Measurements from ENCODE around the gene STX8.

STX8 gene

GRCh38 chr17:9239793-9240658 is 335.6 kb downstream of the STX8 start:
- DNase-seq (ENCODE audit: low spot score): peak; percentile 43

DNA sequence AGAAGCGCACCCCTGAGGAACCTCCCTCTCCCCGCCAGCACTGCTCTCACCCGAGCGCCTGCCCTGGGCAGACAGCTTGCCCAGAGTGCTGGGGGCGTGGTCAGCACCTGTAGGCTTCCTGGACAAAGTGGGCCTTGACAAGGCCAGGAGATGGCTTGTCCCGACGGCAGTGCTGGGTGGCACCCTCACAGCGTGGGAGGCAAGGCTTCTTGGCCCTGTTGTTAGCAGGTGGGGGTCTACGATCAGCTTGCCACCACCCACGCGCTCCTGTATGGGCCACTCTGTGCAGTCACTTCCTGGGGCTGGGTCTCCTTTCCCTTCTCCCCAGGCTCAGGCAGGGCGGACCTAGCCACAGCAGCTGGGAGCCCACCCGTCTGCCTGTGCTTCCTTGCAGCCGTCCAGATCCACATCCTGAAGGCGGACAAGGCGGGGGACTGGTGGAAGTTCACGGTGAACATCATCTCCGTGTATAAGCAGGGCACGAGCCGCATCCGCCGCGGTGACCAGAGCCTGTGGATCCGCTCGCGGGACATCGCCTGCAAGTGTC is 336.3 kb downstream of the STX8 start:
- DNase-seq (ENCODE audit: low spot score): no peak

DNA sequence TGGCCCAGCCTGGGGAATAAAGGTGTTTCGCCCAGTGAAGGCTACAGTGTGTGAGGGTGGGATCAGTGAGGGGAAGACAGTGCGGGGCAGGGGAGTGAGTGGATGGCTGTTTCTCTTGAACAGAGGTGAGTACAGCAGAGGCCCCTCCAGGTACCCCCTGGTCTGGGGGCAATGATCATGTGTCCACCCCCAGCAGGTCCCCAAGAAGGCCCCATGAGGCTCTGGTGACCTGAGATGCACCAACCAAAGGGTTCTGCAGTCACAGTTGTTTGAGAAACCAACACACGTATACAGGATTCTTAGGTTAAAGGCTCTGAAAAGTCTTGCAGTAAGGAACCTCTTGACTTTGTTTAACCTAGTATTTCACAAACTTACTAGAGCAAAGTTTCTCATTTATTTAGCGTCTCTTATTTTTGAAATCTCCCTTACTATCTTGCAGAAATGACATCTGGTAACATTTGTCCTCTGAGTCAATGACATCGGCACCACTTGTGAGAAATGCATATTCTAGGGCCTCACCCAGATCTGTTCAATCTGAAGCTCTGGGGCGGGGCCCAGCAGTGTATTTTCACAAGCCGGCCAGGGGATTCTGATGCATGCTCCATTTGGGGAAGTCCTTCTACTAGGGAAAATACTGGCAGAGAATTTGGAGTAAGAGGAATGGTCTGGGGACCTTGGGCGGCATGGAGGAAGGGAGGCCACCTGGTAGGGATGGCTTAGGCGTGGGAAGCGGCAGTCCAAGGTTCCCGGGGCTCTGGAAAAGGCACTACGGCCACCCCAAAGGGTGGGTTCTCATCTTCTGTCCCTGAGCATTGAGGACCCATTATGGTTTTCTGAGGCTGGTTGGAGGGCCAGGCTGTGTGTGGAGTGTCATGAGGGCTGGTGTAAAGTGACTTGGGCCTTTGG is 337.0 kb downstream of the STX8 start:
- no peak for DNase-seq (ENCODE audit: low spot score)

DNA sequence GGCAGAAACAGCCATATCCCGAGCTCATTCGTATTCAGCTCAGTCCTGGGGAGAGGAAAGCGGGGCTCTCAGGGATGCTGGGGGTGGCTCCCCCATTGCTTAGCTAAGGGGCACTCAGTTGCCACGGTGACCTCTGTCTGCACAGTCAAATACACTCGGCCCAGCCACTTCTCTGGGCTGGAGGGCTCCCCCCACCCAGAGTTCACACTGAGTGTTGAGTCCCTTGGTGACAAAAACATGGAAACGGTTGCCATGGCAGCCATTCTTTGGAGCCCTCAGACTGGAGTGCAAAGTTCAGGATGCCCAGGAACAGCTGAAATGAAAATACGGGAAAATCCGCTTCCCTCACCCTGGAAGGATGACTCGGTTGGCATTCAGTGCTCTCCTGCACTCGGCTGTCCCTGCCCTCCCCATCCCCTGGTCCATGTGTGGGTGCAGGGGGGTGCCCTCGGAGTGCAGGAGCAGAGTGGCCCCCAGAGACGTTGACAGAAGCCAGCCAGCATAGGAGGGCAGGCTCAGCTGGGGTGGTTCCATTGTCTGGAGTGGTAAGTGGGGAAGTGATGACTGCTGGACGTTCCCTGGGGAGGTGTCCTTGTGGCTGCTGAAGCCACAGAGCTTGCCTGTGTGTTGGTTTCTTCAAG is 337.8 kb downstream of the STX8 start:
- no peak for DNase-seq (ENCODE audit: low spot score)

DNA sequence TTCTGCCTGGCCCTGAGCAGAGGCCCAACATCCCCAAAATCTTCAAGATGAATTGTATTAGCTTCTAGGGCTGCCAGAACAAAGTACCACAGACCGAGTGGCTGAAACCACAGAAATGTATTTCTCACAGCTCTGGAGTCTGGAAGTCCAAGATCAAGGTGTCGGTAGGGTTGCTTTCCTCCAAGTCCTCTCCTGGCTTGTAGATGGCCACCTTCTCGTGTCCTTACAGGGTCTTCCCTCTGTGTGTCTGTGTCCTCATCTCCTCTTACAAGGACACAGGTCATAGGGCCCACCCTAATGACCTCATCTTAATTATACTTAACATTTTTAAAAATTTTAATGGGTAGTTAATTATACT is 338.6 kb downstream of the STX8 start:
- DNase-seq (ENCODE audit: low spot score): no peak

GRCh38 chr17:9236286-9237052 is 339.2 kb downstream of the STX8 start:
- no peak for DNase-seq (ENCODE audit: low spot score)

DNA sequence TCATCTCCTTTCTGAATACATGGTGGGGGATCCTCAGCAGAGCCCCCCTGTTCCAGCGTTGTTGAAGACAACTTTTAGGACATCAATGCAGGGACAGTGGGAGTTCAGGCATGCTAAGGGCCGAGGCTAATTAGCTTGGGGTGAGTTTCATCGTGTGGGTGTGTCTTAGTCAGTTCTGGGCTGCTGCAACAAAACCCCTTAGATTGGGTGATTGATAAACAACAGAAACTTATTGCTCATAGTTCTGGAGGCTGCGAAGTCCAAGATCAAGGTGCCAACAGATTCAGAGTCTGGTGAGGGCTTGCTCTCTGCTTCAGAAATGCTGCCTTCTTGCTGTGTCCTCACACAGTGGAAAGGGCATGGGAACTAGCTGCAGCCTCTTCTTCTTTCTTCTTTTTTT is 340.3 kb downstream of the STX8 start:
- no peak for DNase-seq (ENCODE audit: low spot score)

DNA sequence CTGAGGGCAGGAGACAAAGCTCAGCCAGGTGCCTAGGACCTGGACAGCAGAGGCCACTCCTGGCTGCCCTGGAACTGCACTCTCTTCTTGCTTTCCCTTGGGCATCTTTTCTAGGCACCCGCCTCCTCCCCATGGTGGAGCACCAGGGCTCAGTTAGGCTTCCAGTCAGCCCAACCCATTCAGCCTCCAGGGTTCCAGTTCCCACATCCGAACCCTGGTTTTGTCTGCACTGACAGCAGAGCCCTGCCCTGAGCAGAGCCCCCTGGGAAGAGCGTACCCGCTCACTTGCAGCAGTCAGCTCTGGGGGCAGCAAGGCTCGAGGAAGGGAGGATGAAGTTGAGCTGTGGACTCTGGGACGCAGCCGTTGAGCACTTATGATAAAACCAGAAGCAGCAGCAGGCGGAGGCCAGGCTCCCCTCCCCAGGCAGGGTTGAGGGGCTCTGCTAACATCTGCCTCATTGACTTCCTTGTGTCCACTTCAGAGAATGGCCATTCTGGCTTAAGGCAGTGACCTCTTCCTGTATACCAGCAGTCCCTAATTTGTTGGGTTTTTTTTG is 341.2 kb downstream of the STX8 start:
- no peak for DNase-seq (ENCODE audit: low spot score)

DNA sequence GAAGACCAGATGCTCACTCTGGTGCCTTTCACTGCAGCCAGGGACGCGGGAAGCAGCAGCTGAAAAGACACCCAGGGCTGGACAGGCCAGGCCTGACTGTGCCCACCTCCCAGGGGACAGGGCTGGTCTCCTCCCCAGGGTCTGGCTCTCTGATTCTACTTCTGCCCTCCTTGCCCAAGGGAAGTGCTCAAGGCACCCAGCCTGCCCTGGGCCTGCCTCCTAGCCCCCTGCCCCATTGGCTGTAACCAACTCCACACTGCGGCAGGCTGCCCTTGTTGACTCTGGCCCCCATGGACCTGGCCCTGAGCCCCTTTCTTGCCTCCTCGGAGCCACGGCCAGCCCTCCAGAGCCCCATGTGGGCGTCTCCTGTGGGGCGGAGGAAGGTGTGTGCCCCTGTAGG is 341.9 kb downstream of the STX8 start:
- no peak for DNase-seq (ENCODE audit: low spot score)

- no peak for DNase-seq (ENCODE audit: low spot score)
These were observed 342.4 kb downstream of the STX8 start for GRCh38 chr17:9233271-9233599.

DNA sequence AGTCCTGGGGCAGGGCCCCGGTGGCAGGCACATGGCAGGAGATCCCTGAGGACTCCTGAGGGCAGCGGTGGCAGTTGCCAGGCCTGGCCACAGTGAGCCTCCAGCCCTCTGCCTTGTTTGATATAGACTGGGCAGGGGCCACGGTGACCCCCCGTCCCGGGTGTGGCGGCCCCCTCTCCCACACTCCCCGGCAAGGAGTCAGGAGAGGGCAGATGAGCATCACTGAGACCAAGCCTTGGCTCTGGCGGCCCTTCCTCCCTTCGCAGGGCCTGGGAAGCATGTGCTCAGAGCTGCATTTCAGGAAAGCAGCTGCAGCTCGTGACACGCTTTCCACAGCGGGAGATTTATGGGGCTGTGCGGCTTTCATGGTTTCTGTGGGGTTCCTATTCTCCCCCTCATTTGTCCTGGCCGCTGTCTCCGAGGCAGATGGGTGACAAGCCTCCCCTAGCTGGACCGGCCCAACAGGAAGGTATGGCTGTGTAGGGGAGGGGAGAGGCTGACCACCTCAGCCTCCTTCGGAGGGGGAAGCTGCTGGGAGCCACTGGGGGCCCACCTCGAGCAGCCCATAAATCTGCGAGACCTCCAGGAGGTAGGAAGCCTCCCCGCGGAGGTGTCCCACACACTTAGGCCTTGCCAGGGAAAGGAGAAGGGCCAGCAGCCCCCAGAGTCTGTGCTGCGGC is 342.9 kb downstream of the STX8 start:
- DNase-seq (ENCODE audit: low spot score): no peak

GRCh38 chr17:9232155-9232475 is 343.5 kb downstream of the STX8 start:
- no peak for DNase-seq (ENCODE audit: low spot score)

DNA sequence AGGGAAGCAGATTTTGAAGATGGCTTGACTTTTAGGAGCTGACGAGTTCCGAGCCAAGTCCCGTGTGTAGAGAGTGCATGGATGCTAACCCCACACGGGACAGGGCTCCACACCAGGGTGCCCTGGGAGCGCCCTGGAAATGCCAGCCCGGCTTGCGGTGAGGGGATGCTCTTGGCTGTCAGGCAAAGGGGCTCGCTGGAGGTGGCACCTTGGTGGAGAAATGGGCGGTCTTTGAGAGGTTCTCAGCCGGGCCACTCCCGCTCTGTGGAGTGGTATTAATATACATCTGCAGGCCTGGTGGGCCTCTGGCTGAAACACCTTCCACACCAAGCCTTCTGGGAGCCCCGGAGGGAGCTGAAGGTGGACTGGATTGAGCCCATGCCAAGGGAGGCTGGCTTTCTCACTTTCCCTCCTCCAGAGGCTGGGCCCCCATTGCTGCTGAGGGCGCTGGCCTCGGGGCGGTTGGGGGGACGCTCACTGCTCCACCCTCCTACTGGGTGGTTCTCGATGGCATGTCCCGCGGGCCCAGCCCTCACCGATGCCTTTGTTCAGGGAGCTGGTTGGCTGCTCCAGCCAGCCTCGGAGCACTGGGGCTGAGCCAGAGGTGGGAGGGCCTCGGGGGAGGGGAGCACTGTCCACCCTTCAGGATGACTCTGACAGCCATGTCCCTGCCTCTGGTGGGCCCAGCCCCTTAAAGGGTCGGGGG is 344.0 kb downstream of the STX8 start:
- DNase-seq (ENCODE audit: low spot score): no peak

GRCh38 chr17:9230861-9231260 is 344.8 kb downstream of the STX8 start:
- DNase-seq (ENCODE audit: low spot score): no peak

GRCh38 chr17:9230346-9230745 is 345.3 kb downstream of the STX8 start:
- no peak for DNase-seq (ENCODE audit: low spot score)

GRCh38 chr17:9229826-9230201 is 345.8 kb downstream of the STX8 start:
- DNase-seq (ENCODE audit: low spot score): no peak

DNA sequence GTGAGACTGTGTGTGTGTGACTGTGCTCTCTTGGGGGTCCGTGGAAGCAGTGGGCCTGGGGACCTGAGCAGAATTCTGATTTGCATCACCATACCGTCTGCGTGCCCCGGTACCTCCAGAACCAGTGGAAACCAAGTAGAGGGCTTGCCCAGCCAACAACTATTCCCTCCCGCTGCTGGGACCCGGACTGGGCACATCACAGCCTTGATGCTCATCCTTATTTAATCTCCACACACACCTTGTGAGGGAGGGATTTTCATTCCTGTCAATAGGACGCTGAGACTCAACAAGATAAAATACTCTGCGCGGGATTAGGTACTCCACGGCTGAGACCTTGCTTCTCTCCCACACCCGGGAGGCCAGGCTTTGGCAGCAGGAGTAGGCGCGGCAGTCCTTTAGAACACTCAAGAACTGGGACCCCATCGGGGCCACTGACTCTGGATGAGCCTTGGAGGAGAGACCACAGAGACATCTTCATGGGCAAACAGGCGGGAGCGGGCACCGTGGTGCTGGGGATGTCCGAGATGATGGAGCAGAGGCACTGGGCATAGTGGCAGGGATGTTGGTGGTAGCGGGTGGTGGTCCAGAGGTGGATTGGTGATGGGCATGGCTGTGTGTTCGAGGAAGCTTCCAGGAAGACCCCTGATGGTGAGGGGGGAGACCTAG is 346.3 kb downstream of the STX8 start:
- no peak for DNase-seq (ENCODE audit: low spot score)

GRCh38 chr17:9228408-9229159 is 347.0 kb downstream of the STX8 start:
- peak; percentile 18 for DNase-seq (ENCODE audit: low spot score)

GRCh38 chr17:9227819-9228407 is 347.7 kb downstream of the STX8 start:
- DNase-seq (ENCODE audit: low spot score): no peak

All from RKO (cell line).